A673 (cell line): ENCODE measurements around the gene TSPAN12. TPM values are rescaled to one million over a fixed set of nuclear protein-coding genes. Genes with fewer than 3 reads are reported as not detected.

Experiments
- BruUV-seq: library from RNA; stranded (reverse); fragments of 400-500 nt; replicated peaks from 2 replicates; lab custom pipeline; 2021; lab: Mats Ljungman, UMichigan
- CTCF ChIA-PET: fragments of 300-600 bp; sonication (Branson Sonifier 250); formaldehyde crosslinking; loops from one replicate; lab custom pipeline; 2022; ENCODE audit warnings: antibody characterized with exemption; lab: Charles Lee
- POLR2A ChIA-PET: fragments of 300-600 bp; sonication (Branson Sonifier 250); formaldehyde crosslinking; loops from one replicate; lab custom pipeline; 2022; ENCODE audit warnings: antibody characterized with exemption; ENCODE audit not compliant: low non-redundant PET; lab: Charles Lee
- DNase-seq: peaks from one replicate; pipeline ENCODE4 v3.0.0-alpha.2; 2015; ENCODE audit warnings: low spot score
- H3K27ac ChIP-seq: fragments of 200-600 bp; sonication (generic); 2 replicates; pipeline ENCODE4 v1.5.1; 2016; ENCODE audit warnings: mixed run types, low read depth, mild to moderate bottlenecking, mixed read lengths, antibody characterized with exemption, low read length; ENCODE audit not compliant: poor library complexity, severe bottlenecking
- H3K27me3 ChIP-seq: fragments of 200-600 bp; sonication (generic); replicated peaks from 2 replicates; pipeline ENCODE4 v1.6.1; 2017; ENCODE audit warnings: mixed run types, low read depth, mild to moderate bottlenecking, mixed read lengths, antibody characterized with exemption, low read length; ENCODE audit not compliant: insufficient read depth, poor library complexity
- H3K36me3 ChIP-seq: fragments of 200-600 bp; sonication (generic); 2 replicates; pipeline ENCODE4 v1.6.1; 2016; ENCODE audit warnings: mixed run types, mild to moderate bottlenecking, mixed read lengths, antibody characterized with exemption, low read length; ENCODE audit not compliant: insufficient read depth, poor library complexity, severe bottlenecking
- H3K4me1 ChIP-seq: fragments of 200-600 bp; sonication (generic); 2 replicates; pipeline ENCODE4 v1.6.1; 2017; ENCODE audit warnings: mixed run types, mild to moderate bottlenecking, mixed read lengths, antibody characterized with exemption, low read length; ENCODE audit not compliant: insufficient read depth, poor library complexity, severe bottlenecking
- H3K4me3 ChIP-seq: fragments of 200-600 bp; sonication (generic); 2 replicates; pipeline ENCODE4 v1.5.1; 2016; ENCODE audit warnings: low read depth, mixed run types, mild to moderate bottlenecking, mixed read lengths, low read length; ENCODE audit not compliant: poor library complexity, severe bottlenecking
- H3K9me3 ChIP-seq: fragments of 200-600 bp; sonication (generic); 2 replicates; pipeline ENCODE4 v1.6.1; 2016; ENCODE audit warnings: mixed run types, low read depth, mild to moderate bottlenecking, mixed read lengths, antibody characterized with exemption, low read length; ENCODE audit not compliant: poor library complexity, severe bottlenecking
- CTCF ChIP-seq: fragments of 300-800, 200-600 bp; sonication (generic); conservative IDR thresholded peaks from 2 replicates; pipeline ENCODE4 v1.5.1; 2017; ENCODE audit warnings: low read depth, mild to moderate bottlenecking, antibody characterized with exemption, low read length, moderate library complexity, mixed read lengths
- EZH2 ChIP-seq: fragments of 200-600 bp; sonication (generic); IDR thresholded peaks from 2 replicates; pipeline ENCODE4 v1.6.1; 2017; ENCODE audit warnings: borderline replicate concordance, low read depth, mild to moderate bottlenecking, mixed read lengths, antibody characterized with exemption, low read length; ENCODE audit not compliant: poor library complexity, severe bottlenecking
- intact Hi-C: fragments of 100-400 bp; cut with micrococcal nuclease; formaldehyde crosslinking; loops from one replicate; pipeline ENCODE4 v1.10.0; 2022; ENCODE audit not compliant: unreplicated experiment
- total RNA-seq: library from RNA; stranded (reverse); gene quantifications from 2 replicates; pipeline ENCODE4 v1.2.3, GENCODE V29; 2021

Gene TSPAN12
- total RNA-seq, 1 experiment from 2014 or later, result 1.5 TPM

GRCh38 chr7:120831260-120831659 lies 26.7 kb downstream of the TSPAN12 start:
- POLR2A ChIA-PET, result no interaction called here
- DNase-seq, result no peak
- Histone ChIP-seq H3K4me1 (no peaks in the 10 kb centered on the region), H3K27me3 (no peaks in the 10 kb centered on the region), H3K36me3 (no peaks in the 10 kb centered on the region), H3K27ac (no peak overlapping the region), H3K4me3 (no peak overlapping the region), H3K9me3 (peaks cover 5% of the 10 kb centered on the region)
- TF ChIP-seq CTCF (no peak), EZH2 (no peak)
- CTCF ChIA-PET, result no interaction called here
- intact Hi-C loops, result no loop called here
- no TSS peak for BruUV-seq

GRCh38 chr7:120829487-120829886 lies 28.5 kb downstream of the TSPAN12 start:
- ChIA-PET POLR2A (no interaction called here), CTCF (interaction anchor here (0.7 kb wide), 1 partner anchor 18 kb away, joined by 5 read pairs; no protein-coding TSS in a partner anchor)
- DNase-seq, result no peak
- Histone ChIP-seq H3K27me3 (no peaks in the 10 kb centered on the region), H3K4me3 (no peak overlapping the region), H3K9me3 (peaks cover 5% of the 10 kb centered on the region), H3K27ac (no peak overlapping the region), H3K4me1 (no peaks in the 10 kb centered on the region), H3K36me3 (no peaks in the 10 kb centered on the region)
- TF ChIP-seq CTCF (no peak), EZH2 (no peak)
- intact Hi-C loops, result no loop called here
- BruUV-seq, result no TSS peak

- Histone ChIP-seq H3K4me1 (no peaks in the 10 kb centered on the region), H3K9me3 (peaks cover 5% of the 10 kb centered on the region), H3K36me3 (no peaks in the 10 kb centered on the region), H3K27me3 (no peaks in the 10 kb centered on the region), H3K4me3 (no peak overlapping the region), H3K27ac (no peak overlapping the region)
- no peak for DNase-seq
- BruUV-seq, result no TSS peak
- POLR2A ChIA-PET, result no interaction called here
- TF ChIP-seq EZH2 (no peak), CTCF (no peak)
- CTCF ChIA-PET, result no interaction called here
- intact Hi-C loops, result no loop called here
These were observed 29.4 kb downstream of the TSPAN12 start for GRCh38 chr7:120828528-120828927.
